H1 (cell line): ENCODE data around the gene SLC27A2. TPM values are rescaled to one million over a fixed set of nuclear protein-coding genes. Genes with fewer than 3 reads are reported as not detected.

Experiments used
- CTCF ChIA-PET: fragments of 300-600 bp; sonication (Branson Sonifier 250); formaldehyde crosslinking; loops from one replicate; lab custom pipeline; 2021; ENCODE audit not compliant: partially characterized antibody; lab: Charles Lee
- POLR2A ChIA-PET: fragments of 300-600 bp; sonication (Branson Sonifier 250); formaldehyde crosslinking; loops from one replicate; lab custom pipeline; 2021; ENCODE audit warnings: inconsistent platforms; ENCODE audit not compliant: partially characterized antibody; lab: Charles Lee
- DNase-seq, 2 experiments: peaks; one replicate each; pipeline versions ENCODE4 v3.0.0 to v3.0.0-alpha.2; 2010 to 2022; ENCODE audit warnings: low spot score in 2 of 2, low read depth in 1 of 2, mixed read lengths in 1 of 2
- FAIRE-seq: peaks from 2 replicates; lab custom pipeline; 2011; peaks lifted over from hg19 to GRCh38; lab: Jason Lieb, UNC
- H2AFZ ChIP-seq: 2 replicates; pipeline ENCODE4 v1.8.1; 2012; ENCODE audit warnings: low read length, inconsistent platforms
- H2AK5ac ChIP-seq: 2 replicates; pipeline ENCODE4 v1.6.1; 2013; ENCODE audit warnings: low read depth, low read length
- H2BK120ac ChIP-seq: replicated peaks from 2 replicates; pipeline ENCODE3; 2013; ENCODE audit warnings: low read depth, low read length, inconsistent platforms
- H2BK12ac ChIP-seq: 2 replicates; pipeline ENCODE4 v1.6.1; 2013; ENCODE audit warnings: low read depth, low read length
- H2BK15ac ChIP-seq: 2 replicates; pipeline ENCODE4 v1.6.1; 2013; ENCODE audit warnings: low read length
- H2BK20ac ChIP-seq: 2 replicates; pipeline ENCODE4 v1.6.1; 2013; ENCODE audit warnings: low read length
- H2BK5ac ChIP-seq: 2 replicates; pipeline ENCODE4 v1.6.1; 2013; ENCODE audit warnings: low read depth, low read length
- H3K14ac ChIP-seq: 2 replicates; pipeline ENCODE4 v1.6.1; 2013; ENCODE audit warnings: inconsistent platforms; ENCODE audit not compliant: insufficient read length
- H3K18ac ChIP-seq: 2 replicates; pipeline ENCODE4 v1.6.1; 2013; ENCODE audit warnings: low read length; ENCODE audit errors: extremely low read depth
- H3K23ac ChIP-seq: 2 replicates; pipeline ENCODE4 v1.6.1; 2013; ENCODE audit warnings: inconsistent platforms; ENCODE audit not compliant: insufficient read length
- H3K23me2 ChIP-seq: 2 replicates; pipeline ENCODE4 v1.6.1; 2013; ENCODE audit warnings: low read depth, low read length
- H3K27ac ChIP-seq: 2 replicates; pipeline ENCODE4 v1.6.1; 2011; ENCODE audit warnings: low read depth, low read length, inconsistent platforms
- H3K27me3 ChIP-seq, 4 experiments: replicated peaks in 1 of 4; 1 replicate in 1 of 4; 2 replicates in 3 of 4; pipeline versions ENCODE4 v1.6.1 to v1.8.1; 2011 to 2013; ENCODE audit warnings: low read length in 3 of 4, mild to moderate bottlenecking in 3 of 4, inconsistent platforms in 2 of 4, mixed read lengths in 2 of 4, moderate library complexity in 1 of 4; ENCODE audit not compliant: control insufficient read depth in 3 of 4, insufficient read depth in 3 of 4; ENCODE audit errors: extremely low read depth in 1 of 4
- H3K36me3 ChIP-seq, 4 experiments: 2 replicates each; pipeline versions ENCODE4 v1.6.1 to v1.8.1; 2011 to 2013; ENCODE audit warnings: mild to moderate bottlenecking in 4 of 4, low read length in 3 of 4, moderate library complexity in 2 of 4, control low read depth in 1 of 4, inconsistent platforms in 1 of 4; ENCODE audit not compliant: insufficient read depth in 4 of 4, control insufficient read depth in 2 of 4
- H3K4ac ChIP-seq: replicated peaks from 2 replicates; pipeline ENCODE3; 2013; ENCODE audit warnings: low read length, low read depth, mixed read lengths, inconsistent platforms; ENCODE audit not compliant: insufficient read length
- H3K4me1 ChIP-seq, 4 experiments: replicated peaks in 1 of 4; 1 replicate in 1 of 4; 2 replicates in 3 of 4; pipeline versions ENCODE4 v1.6.1 to v1.8.1; 2011 to 2013; ENCODE audit warnings: low read length in 3 of 4, inconsistent platforms in 2 of 4, mixed read lengths in 1 of 4; ENCODE audit not compliant: insufficient read depth in 4 of 4, control insufficient read depth in 3 of 4
- H3K4me2 ChIP-seq, 2 experiments: 2 replicates each; pipeline versions ENCODE4 v1.6.1 to v1.8.1; 2011 to 2013; ENCODE audit warnings: low read depth in 2 of 2, low read length in 2 of 2, control low read depth in 1 of 2, inconsistent platforms in 1 of 2, mild to moderate bottlenecking in 1 of 2; ENCODE audit not compliant: insufficient read depth in 1 of 2
- H3K4me3 ChIP-seq, 4 experiments: fragments of 200-600, 300-600 bp in 1 of 4; sonication (generic), shearing (Covaris generic), sonication (Bioruptor Twin) in 1 of 4; 2 replicates each; pipeline versions ENCODE4 v1.5.1 to v1.8.1; 2011 to 2016; ENCODE audit warnings: low read length in 4 of 4, low read depth in 3 of 4, control low read depth in 2 of 4, inconsistent platforms in 2 of 4, mild to moderate bottlenecking in 2 of 4, mixed read lengths in 1 of 4, moderate library complexity in 1 of 4; ENCODE audit not compliant: insufficient read depth in 2 of 4; ENCODE audit errors: extremely low read depth in 1 of 4
- H3K56ac ChIP-seq: replicated peaks from 2 replicates; pipeline ENCODE3; 2013; ENCODE audit warnings: low read depth, mild to moderate bottlenecking, mixed read lengths, low read length, inconsistent platforms; ENCODE audit not compliant: insufficient read length
- H3K79me1 ChIP-seq: 2 replicates; pipeline ENCODE4 v1.6.1; 2013; ENCODE audit warnings: low read depth, low read length, control low read depth
- H3K79me2 ChIP-seq, 2 experiments: 2 replicates each; pipeline versions ENCODE4 v1.6.1 to v1.8.1; 2012 to 2013; ENCODE audit warnings: low read length in 2 of 2, mild to moderate bottlenecking in 2 of 2, inconsistent platforms in 1 of 2; ENCODE audit not compliant: insufficient read depth in 2 of 2, control insufficient read depth in 1 of 2
- H3K9ac ChIP-seq, 4 experiments: replicated peaks in 1 of 4; 1 replicate in 1 of 4; 2 replicates in 3 of 4; pipeline versions ENCODE4 v1.6.1 to v1.8.1; 2011 to 2013; ENCODE audit warnings: low read depth in 3 of 4, low read length in 3 of 4, control low read depth in 2 of 4, mild to moderate bottlenecking in 2 of 4, moderate library complexity in 2 of 4, inconsistent platforms in 1 of 4; ENCODE audit errors: extremely low read depth in 1 of 4
- H3K9me3 ChIP-seq, 2 experiments: 2 replicates each; pipeline versions ENCODE4 v1.6.1 to v1.8.1; 2012 to 2013; ENCODE audit warnings: mild to moderate bottlenecking in 2 of 2, moderate library complexity in 2 of 2, control low read depth in 1 of 2, inconsistent platforms in 1 of 2, low read depth in 1 of 2, low read length in 1 of 2, mixed read lengths in 1 of 2; ENCODE audit not compliant: insufficient read depth in 2 of 2
- H4K20me1 ChIP-seq, 2 experiments: replicated peaks in 1 of 2; 2 replicates each; pipeline versions ENCODE3 to v1.8.1; 2011 to 2013; ENCODE audit warnings: inconsistent platforms in 2 of 2, low read length in 2 of 2, mild to moderate bottlenecking in 1 of 2; ENCODE audit not compliant: insufficient read depth in 2 of 2, control insufficient read depth in 1 of 2
- H4K5ac ChIP-seq: 2 replicates; pipeline ENCODE4 v1.6.1; 2013; ENCODE audit warnings: low read length, low read depth, mixed read lengths, inconsistent platforms; ENCODE audit not compliant: insufficient read length
- H4K8ac ChIP-seq: 2 replicates; pipeline ENCODE4 v1.8.0; 2013; ENCODE audit warnings: mild to moderate bottlenecking, moderate library complexity, low read length, inconsistent platforms; ENCODE audit not compliant: insufficient read depth; ENCODE audit errors: extremely low read depth
- H4K91ac ChIP-seq: replicated peaks from 2 replicates; pipeline ENCODE3; 2013; ENCODE audit warnings: low read length, mixed read lengths, inconsistent platforms; ENCODE audit not compliant: insufficient read length
- KDM5A ChIP-seq: fragments of 200-600 bp; IDR thresholded peaks from 2 replicates; pipeline ENCODE4 v1.7.1; 2012; ENCODE audit warnings: mild to moderate bottlenecking, low read length, inconsistent platforms, mixed read lengths
- MAFK ChIP-seq: IDR thresholded peaks from 2 replicates; pipeline ENCODE4 v1.6.1; 2012; ENCODE audit warnings: low read depth, mild to moderate bottlenecking, improper control_type of control experiment, low read length
- RXRA ChIP-seq: IDR thresholded peaks from 2 replicates; pipeline ENCODE4 v1.6.1; 2011; ENCODE audit warnings: low read depth, mild to moderate bottlenecking, low read length, moderate library complexity; ENCODE audit not compliant: insufficient read depth
- SAP30 ChIP-seq: fragments of 300-600 bp; sonication (generic); IDR thresholded peaks from 2 replicates; pipeline ENCODE4 v1.7.1; 2012; ENCODE audit warnings: low read length, moderate library complexity, mild to moderate bottlenecking, inconsistent platforms; ENCODE audit not compliant: insufficient read depth, insufficient replicate concordance
- SUZ12 ChIP-seq: fragments of 200-600 bp; sonication (generic); IDR thresholded peaks from 2 replicates; pipeline ENCODE4 v1.6.1; 2012; ENCODE audit warnings: mild to moderate bottlenecking, inconsistent platforms, low read length, moderate library complexity, mixed read lengths
- YY1 ChIP-seq: IDR thresholded peaks from 2 replicates; pipeline ENCODE4 v1.6.1; 2011; ENCODE audit warnings: low read depth, mild to moderate bottlenecking, low read length
- WGBS, 2 experiments: shearing (Covaris generic) in 1 of 2; methylation state at CpG; one replicate each; pipeline versions ENCODE4 v1.1.6 to v1.1.7; 2013 to 2015; ENCODE audit warnings: low lambda C conversion rate in 2 of 2, mixed read lengths in 2 of 2, inconsistent platforms in 1 of 2, low coverage in 1 of 2, missing lambda C conversion rate in 1 of 2; ENCODE audit not compliant: insufficient replicate concordance in 2 of 2, insufficient coverage in 1 of 2, insufficient read length in 1 of 2; ENCODE audit errors: extremely low coverage in 1 of 2, missing lambda C conversion rate in 1 of 2; 5-methylcytosine and 5-hydroxymethylcytosine counted together
- polyA plus RNA-seq, 7 experiments: library from polyadenylated mRNA; depleted of rRNA in 3 of 7; stranded (reverse) in 5 of 7; unstranded in 2 of 7; fragments of >200 nt in 5 of 7; fragments of 200-250 nt in 2 of 7; gene quantifications; 1 replicate in 5 of 7; 2 replicates in 1 of 7; 4 replicates in 1 of 7; pipeline versions ENCODE4 v1.2.1 to v1.2.3, GENCODE V29; 2011 to 2013; ENCODE audit warnings: missing spikeins in 2 of 7, mixed read lengths in 2 of 7
- total RNA-seq: library from RNA; stranded (reverse); fragmentation: NEBNext Ultra II Directional; extraction: Animal tissue kit (Norgen Biotek cat#: 25700); gene quantifications from 2 replicates; pipeline ENCODE4 v1.2.1, GENCODE V29; 2021

Gene SLC27A2
- total and polyA plus RNA-seq, 2 of the 8 experiments (the other 6 are each of a cell fraction or from before 2014, with no cell fraction given) = 5.6 to 5.8 TPM

- 87% methylated on average over 1 of the region's 1 CpG; no CpG with 5 or more reads in 1 of the 2 experiments for WGBS, 2 experiments
- FAIRE-seq = no peak
Observed at GRCh38 chr15:50149090-50149489, 32.9 kb upstream of the SLC27A2 start.

More at GRCh38 chr15:50149090-50149489, 32.9 kb upstream of the SLC27A2 start:
- Histone ChIP-seq H3K4ac (no peak overlapping the region), H3K4me3 (no peak overlapping the region), H3K79me2 (no peaks in the 10 kb centered on the region), H2BK20ac (no peak overlapping the region), H3K4me2 (no peak overlapping the region), H3K9ac (no peak overlapping the region), H3K9me3 (no peaks in the 10 kb centered on the region), H4K8ac (no peak overlapping the region), H4K91ac (no peak overlapping the region), H2BK12ac (no peak overlapping the region), H4K20me1 (no peaks in the 10 kb centered on the region), H2AK5ac (no peak overlapping the region), H3K79me1 (no peaks in the 10 kb centered on the region), H2AFZ (no peak overlapping the region), H3K23ac (no peak overlapping the region), H2BK5ac (no peak overlapping the region), H4K5ac (no peak overlapping the region), H3K56ac (no peak overlapping the region), H3K36me3 (no peaks in the 10 kb centered on the region), H3K18ac (no peak overlapping the region), H3K23me2 (no peaks in the 10 kb centered on the region), H3K4me1 (no peaks in the 10 kb centered on the region), H3K14ac (no peak overlapping the region), H2BK15ac (no peak overlapping the region), H2BK120ac (no peak overlapping the region), H3K27ac (no peak overlapping the region), H3K27me3 (no peaks in the 10 kb centered on the region)
- no peak for DNase-seq
- TF ChIP-seq SUZ12 (no peak), MAFK (no peak), SAP30 (no peak), RXRA (no peak), KDM5A (no peak), YY1 (no peak)
- ChIA-PET CTCF (interaction anchor here (0.7 to 2.0 kb wide), 8 partner anchors 11 to 924 kb away, joined by 3 to 9 read pairs (median 3); no protein-coding TSS in a partner anchor), POLR2A (no interaction called here)
